SU-DHL-6 (cell line): Measurements from ENCODE around the gene FNDC11.

Experiments
- H2AFZ ChIP-seq: fragments of 200-600 bp; sonication (generic); 2 replicates; pipeline ENCODE4 v1.6.1; 2014; ENCODE audit warnings: low read depth, mild to moderate bottlenecking, moderate library complexity, mixed read lengths, antibody characterized with exemption, low read length; ENCODE audit not compliant: severe bottlenecking
- H3F3A ChIP-seq: fragments of 200-600 bp; shearing (Covaris generic); 2 replicates; pipeline ENCODE4 v1.6.0; 2016; ENCODE audit warnings: antibody characterized with exemption, mild to moderate bottlenecking; ENCODE audit not compliant: insufficient read depth
- H3K27ac ChIP-seq: fragments of 200-600 bp; sonication (generic); 2 replicates; pipeline ENCODE4 v1.5.1; 2016; ENCODE audit warnings: low read depth, mild to moderate bottlenecking, low read length, moderate library complexity, mixed read lengths
- H3K27me3 ChIP-seq: fragments of 200-600 bp; sonication (generic), shearing (Covaris generic); 2 replicates; pipeline ENCODE4 v1.6.0; 2014; ENCODE audit warnings: mild to moderate bottlenecking, low read length
- H3K36me3 ChIP-seq: fragments of 200-600 bp; sonication (generic); 2 replicates; pipeline ENCODE4 v1.6.1; 2014; ENCODE audit warnings: mild to moderate bottlenecking, low read length, mixed read lengths
- H3K4me2 ChIP-seq: fragments of 300-600, 200-600 bp; shearing (Covaris generic), sonication (generic); 2 replicates; pipeline ENCODE4 v1.6.0; 2014; ENCODE audit warnings: low read length, low read depth, mild to moderate bottlenecking; ENCODE audit not compliant: poor library complexity, severe bottlenecking
- H3K4me3 ChIP-seq: fragments of 200-600 bp; sonication (generic); 2 replicates; pipeline ENCODE4 v1.5.1; 2014; ENCODE audit warnings: antibody characterized with exemption, low read length, mild to moderate bottlenecking, mixed read lengths; ENCODE audit not compliant: insufficient read depth, poor library complexity, severe bottlenecking
- H3K79me2 ChIP-seq: fragments of 200-600 bp; sonication (generic); 2 replicates; pipeline ENCODE4 v1.6.1; 2014; ENCODE audit warnings: mild to moderate bottlenecking, low read length, moderate library complexity; ENCODE audit not compliant: insufficient read depth
- H3K9ac ChIP-seq: fragments of 200-600 bp; sonication (generic); 2 replicates; pipeline ENCODE4 v1.7.0; 2014; ENCODE audit warnings: mild to moderate bottlenecking, low read length
- H3K9me2 ChIP-seq: fragments of 200-600 bp; sonication (generic); replicated peaks from 2 replicates; pipeline ENCODE4 v1.6.1; 2014; ENCODE audit warnings: low read length; ENCODE audit not compliant: insufficient read depth
- H3K9me3 ChIP-seq: fragments of 200-600 bp; sonication (generic); 2 replicates; pipeline ENCODE4 v1.6.1; 2014; ENCODE audit warnings: low read length, mixed read lengths; ENCODE audit not compliant: insufficient read depth
- H4K20me1 ChIP-seq: fragments of 200-600 bp; sonication (generic); 2 replicates; pipeline ENCODE4 v1.6.1; 2014; ENCODE audit warnings: low read depth, mild to moderate bottlenecking, antibody characterized with exemption, low read length, moderate library complexity, mixed read lengths
- CTCF ChIP-seq: fragments of 200-600 bp; sonication (generic); IDR thresholded peaks from one replicate; pipeline ENCODE4 v1.5.1; 2017; ENCODE audit warnings: antibody characterized with exemption, mild to moderate bottlenecking, low read length, moderate library complexity; ENCODE audit not compliant: insufficient read depth, poor library complexity, severe bottlenecking
- EZH2phosphoT487 ChIP-seq: fragments of 200-600 bp; sonication (generic), shearing (Covaris generic); conservative IDR thresholded peaks from 2 replicates; pipeline ENCODE4 v1.6.1; 2018; ENCODE audit warnings: mild to moderate bottlenecking, antibody characterized with exemption, low read length, moderate library complexity, mixed read lengths

The FNDC11 gene

GRCh38 chr20:63574156-63574828 lies 20.3 kb downstream of the FNDC11 start, which contains the start of gene HELZ2:
Gene HELZ2 (minus strand): TSS chr20:63574239. CDS start chr20:63572385, 1,854 bp downstream.
- no peak within 1 kb of the TSS for H3K27ac ChIP-seq
- H3K27me3 ChIP-seq, result no peaks in the 10 kb centered on the region

DNA sequence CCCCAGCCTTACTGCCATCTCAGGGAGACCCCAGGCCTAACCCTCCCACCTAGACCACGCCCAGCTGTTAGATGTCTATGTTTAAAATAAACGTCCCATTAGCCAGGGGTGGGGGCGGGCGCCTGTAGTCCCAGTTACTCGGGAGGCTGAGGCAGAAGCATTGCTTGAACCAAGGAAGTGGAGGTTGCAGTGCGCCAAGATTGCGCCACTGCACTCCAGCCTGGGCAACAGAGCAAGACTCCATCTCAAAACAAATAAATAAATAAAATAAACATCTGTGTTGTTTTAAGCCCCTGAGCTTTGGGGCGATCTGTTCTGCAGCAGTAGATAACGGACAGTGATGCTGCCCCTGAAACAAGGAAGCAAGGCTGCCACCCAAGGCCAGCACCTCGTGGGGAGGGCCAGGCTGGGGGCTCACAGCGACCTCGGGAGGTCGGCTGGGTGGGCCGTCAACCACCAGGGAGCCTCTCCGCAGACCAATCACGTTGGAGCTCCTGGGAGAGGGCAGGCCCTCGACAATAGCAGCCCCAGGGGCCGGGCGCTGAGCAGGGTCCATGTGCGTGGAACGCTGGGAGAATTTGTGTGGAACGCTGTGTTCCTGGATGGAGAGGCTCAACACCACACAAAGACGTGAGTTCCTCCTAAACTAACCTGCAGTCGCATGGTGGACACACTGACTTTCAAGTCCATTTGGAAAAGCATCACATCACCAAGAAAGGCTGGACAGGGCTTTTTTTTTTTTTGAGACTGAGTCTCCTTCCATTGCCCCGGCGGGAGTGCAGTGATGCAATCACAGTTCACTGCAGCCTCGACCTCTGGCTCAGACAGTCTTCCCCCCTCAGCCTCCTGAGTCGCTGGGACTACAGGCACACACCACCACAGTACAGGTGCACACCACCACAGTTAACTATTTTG lies 21.1 kb downstream of the FNDC11 start:
- Histone ChIP-seq H4K20me1 (no peaks in the 10 kb centered on the region), H3K27me3 (no peaks in the 10 kb centered on the region), H3K9ac (no peak overlapping the region), H2AFZ (no peak overlapping the region), H3K36me3 (no peaks in the 10 kb centered on the region), H3K9me3 (no peaks in the 10 kb centered on the region), H3K27ac (no peak overlapping the region), H3K4me2 (no peak overlapping the region), H3K4me3 (no peak overlapping the region), H3K79me2 (no peaks in the 10 kb centered on the region), H3F3A (no peaks in the 10 kb centered on the region), H3K9me2 (no peaks in the 10 kb centered on the region)
- no peak for TF ChIP-seq CTCF
- no peak for TF ChIP-seq EZH2phosphoT487

More at GRCh38 chr20:63574156-63574828, 20.3 kb downstream of the FNDC11 start, which contains the start of gene HELZ2:
- H3K4me3 ChIP-seq, result no peak within 1 kb of the TSS
- no peak for TF ChIP-seq CTCF
- no peak for TF ChIP-seq EZH2phosphoT487
- H3K79me2 ChIP-seq, result no peaks in the 10 kb centered on the region
- H3F3A ChIP-seq, result no peaks in the 10 kb centered on the region
- no peaks in the 10 kb centered on the region for H4K20me1 ChIP-seq
- no peaks in the 10 kb centered on the region for H3K36me3 ChIP-seq
- no peaks in the 10 kb centered on the region for H3K9me2 ChIP-seq
- no peaks in the 10 kb centered on the region for H3K9me3 ChIP-seq
- H3K4me2 ChIP-seq, result peak within 1 kb of the TSS; percentile 58
- peak within 1 kb of the TSS; percentile 36; the same call in 1 of the 2 replicates for H3K9ac ChIP-seq
- H2AFZ ChIP-seq, result no peak within 1 kb of the TSS

GRCh38 chr20:63576311-63576710 lies 22.4 kb downstream of the FNDC11 start:
- Histone ChIP-seq H3K36me3 (no peaks in the 10 kb centered on the region), H3K4me3 (no peak overlapping the region), H3K27me3 (no peaks in the 10 kb centered on the region), H3K9ac (no peak overlapping the region), H2AFZ (no peak overlapping the region), H3K9me2 (no peaks in the 10 kb centered on the region), H3K27ac (no peak overlapping the region), H3F3A (no peaks in the 10 kb centered on the region), H4K20me1 (no peaks in the 10 kb centered on the region), H3K9me3 (no peaks in the 10 kb centered on the region), H3K79me2 (no peaks in the 10 kb centered on the region), H3K4me2 (no peak overlapping the region)
- TF ChIP-seq CTCF (no peak), EZH2phosphoT487 (no peak)
